A549 (cell line): ENCODE data around the gene TRPM2. TPM values are rescaled to one million over a fixed set of nuclear protein-coding genes. Genes with fewer than 3 reads are reported as not detected.

ENCODE experiments used
- ATAC-seq, 2 experiments: fragments of 200-7000 bp in 1 of 2; fragments of >200 bp in 1 of 2; cut with Nextera tagmentation in 1 of 2; cut with Tn5 transposase in 1 of 2; 3 replicates each; pipeline versions ENCODE4 v1.8.0 to v1.9.1; 2018 to 2020; ENCODE audit warnings: mild to moderate bottlenecking in 1 of 2, moderate library complexity in 1 of 2
- CTCF ChIA-PET: fragments of 300-600 bp; sonication (Branson Sonifier 250); formaldehyde crosslinking; extraction: SDS; loops from one replicate; lab custom pipeline; 2021; ENCODE audit warnings: antibody characterized with exemption, inconsistent platforms; lab: Yijun Ruan, JAX
- POLR2A ChIA-PET: fragments of 350-600 bp; formaldehyde crosslinking; extraction: SDS; loops from one replicate; lab custom pipeline; 2021; ENCODE audit warnings: antibody characterized with exemption, inconsistent platforms; lab: Yijun Ruan, JAX
- DNase-seq, 2 experiments: peaks; one replicate each; pipeline versions ENCODE4 v3.0.0 to v3.0.0-alpha.2; 2011 to 2016; ENCODE audit warnings: low read depth in 1 of 2, low spot score in 1 of 2
- FAIRE-seq: peaks from 2 replicates; lab custom pipeline; 2011; peaks lifted over from hg19 to GRCh38; lab: Jason Lieb, UNC
- H3K27ac ChIP-seq, 2 experiments: fragments of >200 bp; sonication (Bioruptor Twin); formaldehyde crosslinking; 3 replicates each; pipeline ENCODE4 v1.5.1; 2016 to 2017
- H3K4me1 ChIP-seq: fragments of >200 bp; sonication (Bioruptor Twin); formaldehyde crosslinking; 3 replicates; pipeline ENCODE4 v1.6.1; 2016
- H3K4me2 ChIP-seq: fragments of >200 bp; sonication (Bioruptor Twin); formaldehyde crosslinking; 3 replicates; pipeline ENCODE4 v1.6.1; 2016
- H3K4me3 ChIP-seq: fragments of >200 bp; sonication (Bioruptor Twin); formaldehyde crosslinking; 3 replicates; pipeline ENCODE4 v1.5.1; 2016
- H3K9me3 ChIP-seq: fragments of >200 bp; sonication (Bioruptor Twin); formaldehyde crosslinking; 3 replicates; pipeline ENCODE4 v1.6.1; 2016
- BHLHE40 ChIP-seq: IDR thresholded peaks from 2 replicates; pipeline ENCODE4 v1.6.1; 2012; ENCODE audit warnings: low read depth, low read length, inconsistent platforms
- CBX8 ChIP-seq: fragments of 200-600 bp; sonication (generic); IDR thresholded peaks from 2 replicates; pipeline ENCODE4 v1.6.1; 2016
- CEBPB ChIP-seq, 2 experiments: fragments of >200 bp in 1 of 2; sonication (Bioruptor Twin) in 1 of 2; formaldehyde crosslinking in 1 of 2; IDR thresholded peaks; 2 replicates each; pipeline ENCODE4 v1.6.1; 2012 to 2016
- CHD2 ChIP-seq: fragments of 150-350 bp; IDR thresholded peaks from 2 replicates; pipeline ENCODE4 v1.6.1; 2014; ENCODE audit warnings: low read length; ENCODE audit not compliant: partially characterized antibody
- CHD4 ChIP-seq: fragments of 200-600 bp; sonication (generic); IDR thresholded peaks from 2 replicates; pipeline ENCODE4 v1.6.1; 2016; ENCODE audit warnings: antibody characterized with exemption, mild to moderate bottlenecking, borderline replicate concordance
- EHF ChIP-seq: fragments of 250-450 bp; sonication (Bioruptor Pico); IDR thresholded peaks from 2 replicates; pipeline ENCODE4 v1.5.0; 2020; ENCODE audit warnings: mild to moderate bottlenecking
- EP300 ChIP-seq, 2 experiments: fragments of >200 bp; sonication (Bioruptor Twin); formaldehyde crosslinking; IDR thresholded peaks; 2 replicates in 1 of 2; 3 replicates in 1 of 2; pipeline ENCODE4 v1.6.1; 2016 to 2017
- ESRRA ChIP-seq: fragments of 150-350 bp; IDR thresholded peaks from 2 replicates; pipeline ENCODE4 v1.6.1; 2014; ENCODE audit warnings: mild to moderate bottlenecking, low read length, borderline replicate concordance
- FOSL2 ChIP-seq, 2 experiments: fragments of 450-650 bp in 1 of 2; fragments of >200 bp in 1 of 2; sonication (Bioruptor Twin) in 1 of 2; formaldehyde crosslinking; IDR thresholded peaks; 2 replicates each; pipeline versions ENCODE4 v1.5.0 to v1.6.1; 2016 to 2020; ENCODE audit warnings: mild to moderate bottlenecking in 1 of 2, moderate library complexity in 1 of 2
- JUN ChIP-seq, 2 experiments: fragments of >200 bp; sonication (Bioruptor Twin); formaldehyde crosslinking; IDR thresholded peaks; 2 replicates in 1 of 2; 3 replicates in 1 of 2; pipeline ENCODE4 v1.6.1; 2016 to 2017
- MAFK ChIP-seq: fragments of 450-650 bp; IDR thresholded peaks from 2 replicates; pipeline ENCODE4 v1.6.1; 2014; ENCODE audit not compliant: partially characterized antibody
- MAZ ChIP-seq: fragments of 150-350 bp; IDR thresholded peaks from 2 replicates; pipeline ENCODE4 v1.6.1; 2014; ENCODE audit warnings: antibody characterized with exemption, low read depth, low read length, borderline replicate concordance
- MYC ChIP-seq: IDR thresholded peaks from 2 replicates; pipeline ENCODE4 v1.6.1; 2012; ENCODE audit warnings: mild to moderate bottlenecking, inconsistent platforms, low read length, improper control_type of control experiment, borderline replicate concordance
- NFE2L2 ChIP-seq: fragments of 150-350 bp; conservative IDR thresholded peaks from 2 replicates; pipeline ENCODE4 v1.6.1; 2014; ENCODE audit warnings: low read length
- NPAS2 ChIP-seq: fragments of 250-450 bp; sonication (Bioruptor Pico); IDR thresholded peaks from 2 replicates; pipeline ENCODE4 v1.8.0; 2022; ENCODE audit warnings: mild to moderate bottlenecking, moderate library complexity, borderline replicate concordance
- NR3C1 ChIP-seq: fragments of >200 bp; sonication (Bioruptor Twin); formaldehyde crosslinking; IDR thresholded peaks from 3 replicates; pipeline ENCODE4 v1.6.1; 2017
- POLR2A ChIP-seq: IDR thresholded peaks from 2 replicates; pipeline ENCODE4 v1.6.1; 2012; ENCODE audit warnings: mild to moderate bottlenecking, low read length
- RAD21 ChIP-seq, 2 experiments: fragments of >200 bp in 1 of 2; sonication (Bioruptor Twin) in 1 of 2; formaldehyde crosslinking in 1 of 2; IDR thresholded peaks in 1 of 2; conservative IDR thresholded peaks in 1 of 2; 2 replicates in 1 of 2; 3 replicates in 1 of 2; pipeline ENCODE4 v1.6.1; 2012 to 2018; ENCODE audit warnings: inconsistent platforms in 1 of 2
- RFX5 ChIP-seq: fragments of 450-650 bp; IDR thresholded peaks from 2 replicates; pipeline ENCODE4 v1.7.1; 2014; ENCODE audit warnings: antibody characterized with exemption, mild to moderate bottlenecking, moderate library complexity
- RNF2 ChIP-seq: fragments of 200-600 bp; sonication (generic); IDR thresholded peaks from 2 replicates; pipeline ENCODE4 v1.6.1; 2016; ENCODE audit warnings: low read depth, mild to moderate bottlenecking, antibody characterized with exemption, moderate library complexity, borderline replicate concordance
- TFCP2L1 ChIP-seq: fragments of 250-450 bp; sonication (Bioruptor Pico); IDR thresholded peaks from 2 replicates; pipeline ENCODE4 v1.5.0; 2021; ENCODE audit warnings: mild to moderate bottlenecking
- ZNF302 ChIP-seq: fragments of 250-450 bp; sonication (Bioruptor Pico); IDR thresholded peaks from 2 replicates; pipeline ENCODE4 v1.9.0; 2021; ENCODE audit warnings: inconsistent platforms, mild to moderate bottlenecking, moderate library complexity
- ZSCAN20 ChIP-seq: fragments of 250-450 bp; sonication (Bioruptor Pico); IDR thresholded peaks from 2 replicates; pipeline ENCODE4 v1.8.0; 2022; ENCODE audit warnings: mild to moderate bottlenecking, moderate library complexity
- WGBS: methylation state at CpG from one replicate; pipeline ENCODE4 v1.1.6; 2017; ENCODE audit errors: missing lambda C conversion rate; 5-methylcytosine and 5-hydroxymethylcytosine counted together
- polyA plus RNA-seq, 4 experiments: library from polyadenylated mRNA; depleted of rRNA in 3 of 4; stranded (reverse); fragments of >200 nt; fragmentation: RNase III in 1 of 4; extraction: RNeasy Plus Mini Kit Qiagen cat#74134 plus additional on column Dnase treatment in 1 of 4; gene quantifications; 2 replicates in 3 of 4; 3 replicates in 1 of 4; pipeline ENCODE4 v1.2.3, GENCODE V29; 2011 to 2017
- TF ChIP-seq, protein P1 (sequence below): IDR thresholded peaks from 2 replicates; pipeline ENCODE4 v1.6.1; 2012
- TF ChIP-seq, protein P2 (sequence below): fragments of >200 bp; sonication (Bioruptor Twin); formaldehyde crosslinking; IDR thresholded peaks from 3 replicates; pipeline ENCODE4 v1.5.1; 2016
- TF ChIP-seq, protein P3 (sequence below): fragments of >200 bp; sonication (Bioruptor Twin); formaldehyde crosslinking; IDR thresholded peaks from 2 replicates; pipeline ENCODE4 v1.6.1; 2016

Gene TRPM2
- polyA plus RNA-seq, 2 of the 4 experiments (the other 2 are of a cell fraction): 3.2 to 5.5 TPM

DNA sequence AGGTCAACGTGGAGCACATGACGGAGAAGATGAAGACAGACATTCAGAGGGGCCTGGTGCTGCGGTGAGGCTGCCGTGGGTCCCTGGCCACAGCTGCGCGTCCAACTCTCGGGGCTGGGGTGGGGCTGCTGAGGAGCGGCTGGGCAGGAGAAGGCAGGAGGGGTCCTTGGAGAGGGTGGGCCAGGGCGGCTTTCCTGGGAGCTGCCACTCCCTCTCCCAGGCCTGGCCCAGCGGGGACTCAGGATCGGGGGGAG lies 28.6 kb upstream of the TRPM2 start:
- no peak overlapping the region for H3K4me2 ChIP-seq
- 96% methylated on average over 3 of the region's 11 CpGs for WGBS
- no peak for FAIRE-seq

DNA sequence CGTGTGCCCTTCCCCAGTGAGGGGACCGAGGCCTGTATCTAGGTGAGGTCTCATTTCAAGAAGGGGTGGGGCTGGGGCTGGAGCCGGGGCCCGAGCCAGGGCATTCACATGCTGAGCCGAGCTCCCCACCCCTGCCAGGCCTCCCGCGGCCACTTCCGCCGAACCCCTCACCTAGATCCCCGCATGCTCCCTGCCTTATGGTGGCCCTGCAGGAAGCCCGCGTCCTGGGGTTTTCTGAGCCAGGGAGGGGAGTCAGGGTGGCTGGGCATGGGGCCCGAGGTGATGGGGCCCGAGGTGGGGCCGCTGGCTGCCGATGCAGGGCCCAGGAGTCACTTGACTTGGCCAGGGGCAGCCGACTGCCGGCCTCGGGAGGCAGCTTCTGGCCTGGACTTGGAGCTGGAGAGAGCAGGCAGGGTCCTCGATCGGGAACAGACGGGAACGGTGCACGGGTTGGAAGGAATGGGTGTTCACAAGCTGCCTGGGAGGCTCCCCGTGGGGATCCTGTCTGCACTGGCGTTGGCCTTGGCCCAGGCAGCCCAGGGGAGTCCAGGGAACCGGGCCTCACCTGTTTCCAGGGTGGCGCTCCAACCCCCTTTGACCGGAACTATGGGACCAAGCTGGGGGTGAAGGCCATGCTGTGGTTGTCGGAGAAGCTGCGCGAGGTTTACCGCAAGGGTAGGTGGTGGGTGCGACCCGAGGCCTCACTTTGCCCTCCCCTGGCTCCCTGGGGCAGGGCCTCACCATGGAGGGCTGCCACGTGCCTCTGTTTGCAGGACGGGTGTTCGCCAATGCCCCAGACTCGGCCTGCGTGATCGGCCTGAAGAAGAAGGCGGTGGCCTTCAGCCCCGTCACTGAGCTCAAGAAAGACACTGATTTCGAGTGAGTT lies 27.8 kb upstream of the TRPM2 start:
- DNase-seq (no peak), ATAC-seq (no peak), FAIRE-seq (no peak)
- TF ChIP-seq ZSCAN20 (no peak), CBX8 (no peak), NR3C1 (no peak), ZNF302 (no peak), CHD2 (no peak), FOSL2 (IDR thresholded peaks at IDR 0.05) (no peak), FOSL2 (CRISPR knock-in tag; IDR thresholded peaks at IDR 0.05) (no peak), EHF (CRISPR knock-in tag) (no peak), RNF2 (no peak), RAD21 (conservative IDR thresholded peaks at IDR 0.05 in 1 of 2, IDR thresholded peaks at IDR 0.05 in 1 of 2) (no peak), CEBPB (IDR thresholded peaks at IDR 0.05) (no peak), JUN (IDR thresholded peaks at IDR 0.05) (no peak), BHLHE40 (no peak), MAFK (no peak)
- TF ChIP-seq, protein P1, sequence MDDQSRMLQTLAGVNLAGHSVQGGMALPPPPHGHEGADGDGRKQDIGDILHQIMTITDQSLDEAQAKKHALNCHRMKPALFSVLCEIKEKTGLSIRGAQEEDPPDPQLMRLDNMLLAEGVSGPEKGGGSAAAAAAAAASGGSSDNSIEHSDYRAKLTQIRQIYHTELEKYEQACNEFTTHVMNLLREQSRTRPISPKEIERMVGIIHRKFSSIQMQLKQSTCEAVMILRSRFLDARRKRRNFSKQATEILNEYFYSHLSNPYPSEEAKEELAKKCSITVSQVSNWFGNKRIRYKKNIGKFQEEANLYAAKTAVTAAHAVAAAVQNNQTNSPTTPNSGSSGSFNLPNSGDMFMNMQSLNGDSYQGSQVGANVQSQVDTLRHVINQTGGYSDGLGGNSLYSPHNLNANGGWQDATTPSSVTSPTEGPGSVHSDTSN: no peak
- TF ChIP-seq, protein P2, sequence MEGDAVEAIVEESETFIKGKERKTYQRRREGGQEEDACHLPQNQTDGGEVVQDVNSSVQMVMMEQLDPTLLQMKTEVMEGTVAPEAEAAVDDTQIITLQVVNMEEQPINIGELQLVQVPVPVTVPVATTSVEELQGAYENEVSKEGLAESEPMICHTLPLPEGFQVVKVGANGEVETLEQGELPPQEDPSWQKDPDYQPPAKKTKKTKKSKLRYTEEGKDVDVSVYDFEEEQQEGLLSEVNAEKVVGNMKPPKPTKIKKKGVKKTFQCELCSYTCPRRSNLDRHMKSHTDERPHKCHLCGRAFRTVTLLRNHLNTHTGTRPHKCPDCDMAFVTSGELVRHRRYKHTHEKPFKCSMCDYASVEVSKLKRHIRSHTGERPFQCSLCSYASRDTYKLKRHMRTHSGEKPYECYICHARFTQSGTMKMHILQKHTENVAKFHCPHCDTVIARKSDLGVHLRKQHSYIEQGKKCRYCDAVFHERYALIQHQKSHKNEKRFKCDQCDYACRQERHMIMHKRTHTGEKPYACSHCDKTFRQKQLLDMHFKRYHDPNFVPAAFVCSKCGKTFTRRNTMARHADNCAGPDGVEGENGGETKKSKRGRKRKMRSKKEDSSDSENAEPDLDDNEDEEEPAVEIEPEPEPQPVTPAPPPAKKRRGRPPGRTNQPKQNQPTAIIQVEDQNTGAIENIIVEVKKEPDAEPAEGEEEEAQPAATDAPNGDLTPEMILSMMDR: no peak
- TF ChIP-seq, protein P3, sequence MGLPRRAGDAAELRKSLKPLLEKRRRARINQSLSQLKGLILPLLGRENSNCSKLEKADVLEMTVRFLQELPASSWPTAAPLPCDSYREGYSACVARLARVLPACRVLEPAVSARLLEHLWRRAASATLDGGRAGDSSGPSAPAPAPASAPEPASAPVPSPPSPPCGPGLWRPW: no peak
- POLR2A ChIA-PET: no interaction called here
- CTCF ChIA-PET: interaction anchor here (0.8 to 1.5 kb wide), 3 partner anchors 9 to 22 kb away, joined by 3 to 7 read pairs (median 4); no protein-coding TSS in a partner anchor
- Histone ChIP-seq H3K4me3 (no peak overlapping the region), H3K4me2 (no peak overlapping the region), H3K27ac (no peak overlapping the region), H3K4me1 (no peaks in the 10 kb centered on the region), H3K9me3 (no peaks in the 10 kb centered on the region)
- WGBS: 94% methylated on average over 30 of the region's 44 CpGs

More for the DNA sequence above, 28.6 kb upstream of the TRPM2 start:
- ATAC-seq (no peak), DNase-seq (no peak)
- Histone ChIP-seq H3K27ac (no peak overlapping the region), H3K9me3 (no peaks in the 10 kb centered on the region)
- TF ChIP-seq TFCP2L1 (CRISPR knock-in tag) (no peak), JUN (IDR thresholded peaks at IDR 0.05) (no peak), MAZ (no peak), FOSL2 (IDR thresholded peaks at IDR 0.05) (no peak), FOSL2 (CRISPR knock-in tag; IDR thresholded peaks at IDR 0.05) (no peak), RAD21 (conservative IDR thresholded peaks at IDR 0.05 in 1 of 2, IDR thresholded peaks at IDR 0.05 in 1 of 2) (no peak), RFX5 (no peak), POLR2A (no peak), NPAS2 (CRISPR knock-in tag) (no peak), ESRRA (no peak), MYC (no peak), BHLHE40 (no peak), EP300 (IDR thresholded peaks at IDR 0.05) (no peak), NFE2L2 (no peak), CHD4 (no peak), MAFK (no peak)
- TF ChIP-seq, all 56 proteins: peak for 0
- CTCF ChIA-PET: interaction anchor here (1.5 kb wide), 1 partner anchor 13 kb away, joined by 7 read pairs; no protein-coding TSS in a partner anchor
- no peaks in the 10 kb centered on the region for H3K4me1 ChIP-seq
- H3K4me3 ChIP-seq: no peak overlapping the region
- POLR2A ChIA-PET: no interaction called here
